ENCODE data around the gene LGI1.

The LGI1 gene

GRCh38 chr10:93760490-93760889, 2.8 kb downstream of the LGI1 start:
- no peak overlapping the region for H3K4me3 ChIP-seq (ENCODE audit: low read length)
- no peak for TF ChIP-seq CTCF (conservative IDR thresholded peaks at IDR 0.05; ENCODE audit: low read depth, low read length)
- DNase-seq (ENCODE audit: low read depth): no peak

- H3K4me3 ChIP-seq (ENCODE audit: low read length): no peak overlapping the region
- DNase-seq (ENCODE audit: low read depth): no peak
- no peak for TF ChIP-seq CTCF (conservative IDR thresholded peaks at IDR 0.05; ENCODE audit: low read depth, low read length)
Measured at GRCh38 chr10:93762979-93763391, 5.2 kb downstream of the LGI1 start.

GRCh38 chr10:93766918-93767317, 9.2 kb downstream of the LGI1 start:
- no peak for DNase-seq (ENCODE audit: low read depth)
- H3K4me3 ChIP-seq (ENCODE audit: low read length): no peak overlapping the region

GRCh38 chr10:93767724-93768399, 10.1 kb downstream of the LGI1 start:
- no peak for TF ChIP-seq CTCF (conservative IDR thresholded peaks at IDR 0.05; ENCODE audit: low read depth, low read length)
- H3K4me3 ChIP-seq (ENCODE audit: low read length): no peak overlapping the region
- DNase-seq (ENCODE audit: low read depth): no peak

More at GRCh38 chr10:93766918-93767317, 9.2 kb downstream of the LGI1 start:
- no peak for TF ChIP-seq CTCF (conservative IDR thresholded peaks at IDR 0.05; ENCODE audit: low read depth, low read length)

GRCh38 chr10:93768892-93769291, 11.2 kb downstream of the LGI1 start:
- no peak for TF ChIP-seq CTCF (conservative IDR thresholded peaks at IDR 0.05; ENCODE audit: low read depth, low read length)
- no peak overlapping the region for H3K4me3 ChIP-seq (ENCODE audit: low read length)
- DNase-seq (ENCODE audit: low read depth): no peak

GRCh38 chr10:93771354-93771753, 13.6 kb downstream of the LGI1 start:
- no peak for DNase-seq (ENCODE audit: low read depth)
- no peak for TF ChIP-seq CTCF (conservative IDR thresholded peaks at IDR 0.05; ENCODE audit: low read depth, low read length)

GRCh38 chr10:93773120-93773519, 15.4 kb downstream of the LGI1 start:
- DNase-seq (ENCODE audit: low read depth): no peak
- no peak for TF ChIP-seq CTCF (conservative IDR thresholded peaks at IDR 0.05; ENCODE audit: low read depth, low read length)
- no peak overlapping the region for H3K4me3 ChIP-seq (ENCODE audit: low read length)

More at GRCh38 chr10:93771354-93771753, 13.6 kb downstream of the LGI1 start:
- H3K4me3 ChIP-seq (ENCODE audit: low read length): no peak overlapping the region

Measured in retinal pigment epithelial cell (primary cell).